GM12872 (cell line): ENCODE measurements around the gene BDKRB2.

ENCODE experiments used
- TF ChIP-seq, protein P1 (sequence below): IDR thresholded peaks from 3 replicates; pipeline ENCODE4 v1.5.1; 2011; ENCODE audit warnings: low read depth, mild to moderate bottlenecking, low read length, moderate library complexity; ENCODE audit not compliant: insufficient read depth

BDKRB2 gene

DNA sequence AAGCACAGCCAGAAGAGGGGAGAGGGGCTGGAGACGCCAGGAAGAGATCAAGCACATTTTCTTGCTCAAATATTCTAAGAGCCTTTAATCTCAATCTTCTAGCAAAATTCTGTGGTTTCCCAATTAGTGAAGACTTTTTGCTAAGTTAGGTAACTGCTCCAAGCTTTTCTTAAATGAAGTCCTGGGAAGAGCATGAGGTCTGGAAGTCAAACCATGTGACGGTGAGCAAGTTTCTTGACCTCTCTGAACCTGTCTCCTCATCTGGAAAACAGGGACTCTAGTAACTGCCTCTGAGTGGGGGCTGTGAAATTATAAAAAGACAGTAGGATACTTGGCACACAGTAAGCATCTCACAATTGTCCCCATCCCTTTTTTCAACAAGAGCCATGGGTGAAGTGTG is 75.5 kb downstream of the BDKRB2 start:
- TF ChIP-seq, protein P1, sequence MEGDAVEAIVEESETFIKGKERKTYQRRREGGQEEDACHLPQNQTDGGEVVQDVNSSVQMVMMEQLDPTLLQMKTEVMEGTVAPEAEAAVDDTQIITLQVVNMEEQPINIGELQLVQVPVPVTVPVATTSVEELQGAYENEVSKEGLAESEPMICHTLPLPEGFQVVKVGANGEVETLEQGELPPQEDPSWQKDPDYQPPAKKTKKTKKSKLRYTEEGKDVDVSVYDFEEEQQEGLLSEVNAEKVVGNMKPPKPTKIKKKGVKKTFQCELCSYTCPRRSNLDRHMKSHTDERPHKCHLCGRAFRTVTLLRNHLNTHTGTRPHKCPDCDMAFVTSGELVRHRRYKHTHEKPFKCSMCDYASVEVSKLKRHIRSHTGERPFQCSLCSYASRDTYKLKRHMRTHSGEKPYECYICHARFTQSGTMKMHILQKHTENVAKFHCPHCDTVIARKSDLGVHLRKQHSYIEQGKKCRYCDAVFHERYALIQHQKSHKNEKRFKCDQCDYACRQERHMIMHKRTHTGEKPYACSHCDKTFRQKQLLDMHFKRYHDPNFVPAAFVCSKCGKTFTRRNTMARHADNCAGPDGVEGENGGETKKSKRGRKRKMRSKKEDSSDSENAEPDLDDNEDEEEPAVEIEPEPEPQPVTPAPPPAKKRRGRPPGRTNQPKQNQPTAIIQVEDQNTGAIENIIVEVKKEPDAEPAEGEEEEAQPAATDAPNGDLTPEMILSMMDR: no peak

- TF ChIP-seq, protein P1: no peak
Observed at GRCh38 chr14:96281486-96281885, 76.8 kb downstream of the BDKRB2 start.

GRCh38 chr14:96284008-96284407 is 79.4 kb downstream of the BDKRB2 start:
- TF ChIP-seq, protein P1: no peak

- TF ChIP-seq, protein P1: no peak
Observed at GRCh38 chr14:96284430-96284829, 79.8 kb downstream of the BDKRB2 start.

GRCh38 chr14:96285667-96286066 is 81.0 kb downstream of the BDKRB2 start:
- TF ChIP-seq, protein P1: no peak

- TF ChIP-seq, protein P1: no peak
Observed at GRCh38 chr14:96286251-96286650, 81.6 kb downstream of the BDKRB2 start.

DNA sequence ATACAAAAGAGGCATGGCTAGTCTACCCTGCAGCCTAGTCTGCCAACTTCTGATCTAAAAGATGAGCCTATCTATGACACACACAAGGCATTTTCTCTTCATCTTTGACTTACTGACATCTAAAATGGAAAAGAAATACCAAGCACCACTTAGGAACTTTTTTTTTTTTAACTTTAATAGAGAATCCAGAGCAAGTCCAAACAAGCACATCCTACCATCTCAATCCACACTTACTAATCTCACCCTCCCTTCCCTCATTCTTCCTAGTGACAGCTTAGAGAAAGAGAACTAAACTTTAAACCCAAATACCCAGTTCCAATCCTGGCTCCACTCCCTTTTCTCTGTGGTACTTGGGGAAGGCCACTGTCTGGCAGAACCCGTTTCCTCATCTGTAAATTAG is 83.2 kb downstream of the BDKRB2 start:
- TF ChIP-seq, protein P1: no peak
